HEK293T (cell line): ENCODE results near the gene AQP1.

Experiments used
- CTCF ChIA-PET: fragments of 350-600 bp; formaldehyde crosslinking; extraction: SDS; loops from one replicate; lab custom pipeline; 2021; ENCODE audit warnings: antibody characterized with exemption, inconsistent platforms; lab: Yijun Ruan, JAX
- POLR2A ChIA-PET: fragments of 350-600 bp; formaldehyde crosslinking; extraction: SDS; loops from one replicate; lab custom pipeline; 2020; ENCODE audit warnings: antibody characterized with exemption, inconsistent platforms; lab: Yijun Ruan, JAX
- DNase-seq: peaks from one replicate; pipeline ENCODE4 v3.0.0; 2012; ENCODE audit warnings: mixed read lengths; ENCODE audit errors: extremely low spot score
- ARNT ChIP-seq: fragments of 450-650 bp; IDR thresholded peaks from 2 replicates; pipeline ENCODE4 v1.6.1; 2017; ENCODE audit warnings: mild to moderate bottlenecking
- BHLHE40 ChIP-seq: fragments of 450-650 bp; IDR thresholded peaks from 2 replicates; pipeline ENCODE4 v1.6.1; 2016; ENCODE audit warnings: mild to moderate bottlenecking, moderate library complexity, borderline replicate concordance
- CTBP1 ChIP-seq: fragments of 450-650 bp; IDR thresholded peaks from 2 replicates; pipeline ENCODE4 v1.6.1; 2016; ENCODE audit warnings: borderline replicate concordance
- ELF4 ChIP-seq: fragments of 450-650 bp; IDR thresholded peaks from 2 replicates; pipeline ENCODE4 v1.6.1; 2017; ENCODE audit warnings: antibody characterized with exemption
- FOXA1 ChIP-seq: fragments of 450-650 bp; IDR thresholded peaks from 2 replicates; pipeline ENCODE4 v1.6.1; 2016; ENCODE audit warnings: mild to moderate bottlenecking
- FOXK2 ChIP-seq: fragments of 450-650 bp; IDR thresholded peaks from 2 replicates; pipeline ENCODE4 v1.6.1; 2016; ENCODE audit warnings: mild to moderate bottlenecking
- FOXM1 ChIP-seq: fragments of 450-650 bp; IDR thresholded peaks from 2 replicates; pipeline ENCODE4 v1.6.1; 2017; ENCODE audit warnings: mild to moderate bottlenecking, borderline replicate concordance
- HDGF ChIP-seq: fragments of 450-650 bp; IDR thresholded peaks from 2 replicates; pipeline ENCODE4 v1.6.1; 2017; ENCODE audit warnings: antibody characterized with exemption, borderline replicate concordance
- L3MBTL2 ChIP-seq: fragments of 450-650 bp; conservative IDR thresholded peaks from 2 replicates; pipeline ENCODE4 v1.6.1; 2016; ENCODE audit warnings: mild to moderate bottlenecking
- LEF1 ChIP-seq: fragments of 450-650 bp; IDR thresholded peaks from 2 replicates; pipeline ENCODE4 v1.6.1; 2017; ENCODE audit warnings: mild to moderate bottlenecking, borderline replicate concordance
- NFRKB ChIP-seq: fragments of 450-650 bp; IDR thresholded peaks from 2 replicates; pipeline ENCODE4 v1.6.1; 2016; ENCODE audit warnings: mild to moderate bottlenecking, moderate library complexity
- SP1 ChIP-seq: fragments of 450-650 bp; IDR thresholded peaks from 2 replicates; pipeline ENCODE4 v1.6.1; 2017
- SUZ12 ChIP-seq: fragments of 450-650 bp; IDR thresholded peaks from 2 replicates; pipeline ENCODE4 v1.6.1; 2016; ENCODE audit warnings: mild to moderate bottlenecking
- TARDBP ChIP-seq: fragments of 450-650 bp; IDR thresholded peaks from 2 replicates; pipeline ENCODE4 v1.6.1; 2016
- ZNF384 ChIP-seq: fragments of 450-650 bp; IDR thresholded peaks from 2 replicates; pipeline ENCODE4 v1.6.1; 2016
- TF ChIP-seq, protein P1 (sequence below): fragments of 450-650 bp; IDR thresholded peaks from 2 replicates; pipeline ENCODE4 v1.6.1; 2016

AQP1 gene

DNA sequence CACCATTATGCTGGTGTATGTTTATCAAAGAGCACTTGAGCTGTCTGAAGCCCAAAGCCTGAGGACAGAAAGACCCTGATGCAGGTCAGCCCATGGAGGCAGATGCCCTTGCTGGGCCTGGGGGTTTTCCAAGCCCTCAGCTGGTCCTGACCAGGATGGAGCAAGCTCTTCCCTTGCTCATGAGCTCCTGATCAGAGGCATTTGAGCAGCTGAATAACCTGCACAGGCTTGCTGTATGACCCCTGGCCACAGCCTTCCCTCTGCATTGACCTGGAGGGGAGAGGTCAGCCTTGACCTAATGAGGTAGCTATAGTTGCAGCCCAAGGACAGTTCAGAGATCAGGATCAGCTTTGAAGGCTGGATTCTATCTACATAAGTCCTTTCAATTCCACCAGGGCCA lies 13.0 kb downstream of the AQP1 start:
- ChIA-PET CTCF (interaction anchor here (0.6 to 1.1 kb wide), 2 partner anchors 50 to 922 kb away, joined by 3 read pairs; no protein-coding TSS in a partner anchor), POLR2A (interaction anchor here (0.8 kb wide), 1 partner anchor 8 kb away, joined by 3 read pairs; no protein-coding TSS in a partner anchor)
- no peak for DNase-seq
- TF ChIP-seq, protein P1, sequence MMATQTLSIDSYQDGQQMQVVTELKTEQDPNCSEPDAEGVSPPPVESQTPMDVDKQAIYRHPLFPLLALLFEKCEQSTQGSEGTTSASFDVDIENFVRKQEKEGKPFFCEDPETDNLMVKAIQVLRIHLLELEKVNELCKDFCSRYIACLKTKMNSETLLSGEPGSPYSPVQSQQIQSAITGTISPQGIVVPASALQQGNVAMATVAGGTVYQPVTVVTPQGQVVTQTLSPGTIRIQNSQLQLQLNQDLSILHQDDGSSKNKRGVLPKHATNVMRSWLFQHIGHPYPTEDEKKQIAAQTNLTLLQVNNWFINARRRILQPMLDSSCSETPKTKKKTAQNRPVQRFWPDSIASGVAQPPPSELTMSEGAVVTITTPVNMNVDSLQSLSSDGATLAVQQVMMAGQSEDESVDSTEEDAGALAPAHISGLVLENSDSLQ, result no peak
- TF ChIP-seq FOXA1, result no peak
- TF ChIP-seq L3MBTL2, result no peak
- TF ChIP-seq ELF4, result no peak
- TF ChIP-seq TARDBP, result no peak
- no peak for TF ChIP-seq HDGF
- TF ChIP-seq BHLHE40, result no peak
- no peak for TF ChIP-seq CTBP1
- TF ChIP-seq SP1, result no peak
- no peak for TF ChIP-seq ARNT
- no peak for TF ChIP-seq NFRKB
- TF ChIP-seq LEF1, result no peak
- TF ChIP-seq SUZ12, result no peak
- TF ChIP-seq FOXK2, result no peak

DNA sequence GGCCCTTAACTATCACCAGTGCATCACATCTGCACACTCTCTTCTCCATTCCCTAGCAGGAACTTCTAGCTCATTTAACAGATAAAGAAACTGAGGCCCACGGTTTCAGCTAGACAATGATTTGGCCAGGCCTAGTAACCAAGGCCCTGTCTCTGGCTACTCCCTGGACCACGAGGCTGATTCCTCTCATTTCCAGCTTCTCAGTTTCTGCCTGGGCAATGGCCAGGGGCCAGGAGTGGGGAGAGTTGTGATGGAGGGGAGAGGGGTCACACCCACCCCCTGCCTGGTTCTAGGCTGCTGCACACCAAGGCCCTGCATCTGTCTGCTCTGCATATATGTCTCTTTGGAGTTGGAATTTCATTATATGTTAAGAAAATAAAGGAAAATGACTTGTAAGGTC lies 13.5 kb downstream of the AQP1 start:
- ChIA-PET CTCF (interaction anchor here (1.1 kb wide), 1 partner anchor 50 kb away, joined by 3 read pairs; no protein-coding TSS in a partner anchor), POLR2A (interaction anchor here (0.8 kb wide), 1 partner anchor 8 kb away, joined by 3 read pairs; no protein-coding TSS in a partner anchor)
- TF ChIP-seq ELF4 (no peak), HDGF (no peak), LEF1 (no peak), ZNF384 (no peak), FOXK2 (no peak), TARDBP (no peak), SP1 (no peak)
- TF ChIP-seq, protein P1, result no peak
- no peak for DNase-seq

DNA sequence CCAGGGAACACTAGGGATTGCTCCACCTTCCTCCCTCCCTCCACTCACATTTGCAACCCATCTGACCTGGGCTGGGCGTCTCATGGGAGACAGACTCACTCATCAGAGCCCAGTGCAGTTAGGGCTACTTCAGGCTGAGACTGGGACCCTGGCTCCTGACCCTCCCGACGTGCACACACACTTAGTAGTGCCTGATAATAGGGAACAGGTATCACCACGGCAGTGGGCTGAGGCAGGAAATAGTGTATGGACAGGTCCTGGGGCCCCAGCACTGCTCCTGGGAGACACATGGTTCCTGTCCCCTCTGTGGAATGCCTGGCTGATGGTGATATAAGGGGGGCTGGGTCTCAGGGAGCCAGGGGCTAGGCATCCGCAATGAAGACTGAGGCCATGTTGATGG lies 14.3 kb downstream of the AQP1 start:
- DNase-seq, result no peak
- TF ChIP-seq L3MBTL2 (no peak), LEF1 (no peak), HDGF (no peak), NFRKB (no peak), SP1 (no peak), BHLHE40 (no peak)
- CTCF ChIA-PET, result no interaction called here
- POLR2A ChIA-PET, result no interaction called here

DNA sequence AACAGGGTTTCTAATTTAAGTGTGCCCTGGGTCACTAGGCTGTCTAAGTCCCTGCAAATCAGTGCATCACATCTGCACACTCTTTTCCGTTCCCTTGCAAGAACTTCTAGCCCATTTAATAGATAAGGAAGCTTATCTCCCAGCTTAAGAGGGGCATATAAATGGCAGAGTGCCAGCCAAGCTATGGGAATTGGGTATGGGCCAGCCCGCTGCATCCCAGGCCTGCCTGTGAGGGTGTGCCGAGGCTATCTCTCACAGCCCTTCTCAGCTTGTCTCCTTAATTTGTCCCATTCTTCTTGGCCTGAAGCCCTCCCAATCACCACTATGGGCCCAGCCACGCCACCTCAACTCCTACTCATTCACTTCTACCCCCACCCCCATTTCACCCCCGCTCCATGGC lies 14.7 kb downstream of the AQP1 start:
- ChIA-PET POLR2A (no interaction called here), CTCF (no interaction called here)
- TF ChIP-seq ELF4 (no peak), FOXA1 (no peak), SUZ12 (no peak), FOXM1 (no peak), TARDBP (no peak), FOXK2 (no peak), NFRKB (no peak), SP1 (no peak), LEF1 (no peak)
- TF ChIP-seq, protein P1, result no peak
- no peak for DNase-seq

DNA sequence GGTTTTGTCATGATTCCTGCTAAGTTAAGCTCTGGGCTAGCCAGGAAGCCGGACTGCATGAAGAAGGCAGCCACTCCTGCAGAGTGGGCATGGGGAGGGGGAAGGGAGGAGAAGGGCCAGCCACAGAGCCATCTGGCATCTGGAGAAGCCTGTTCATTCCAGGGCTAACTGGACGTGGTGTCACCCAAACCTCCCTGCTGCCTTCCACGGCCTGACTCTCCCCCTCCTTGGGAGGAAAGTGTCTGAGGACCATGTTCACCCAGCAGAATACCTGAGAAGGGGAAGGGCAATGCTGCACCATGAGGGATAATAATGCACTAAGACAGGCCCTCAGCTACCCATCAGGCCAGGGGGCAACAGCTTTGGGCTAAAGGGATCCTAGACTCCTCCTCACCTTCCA lies 15.4 kb downstream of the AQP1 start:
- no peak for DNase-seq
- ChIA-PET CTCF (no interaction called here), POLR2A (no interaction called here)
- TF ChIP-seq CTBP1 (no peak), ZNF384 (no peak), L3MBTL2 (no peak), SUZ12 (no peak)

DNA sequence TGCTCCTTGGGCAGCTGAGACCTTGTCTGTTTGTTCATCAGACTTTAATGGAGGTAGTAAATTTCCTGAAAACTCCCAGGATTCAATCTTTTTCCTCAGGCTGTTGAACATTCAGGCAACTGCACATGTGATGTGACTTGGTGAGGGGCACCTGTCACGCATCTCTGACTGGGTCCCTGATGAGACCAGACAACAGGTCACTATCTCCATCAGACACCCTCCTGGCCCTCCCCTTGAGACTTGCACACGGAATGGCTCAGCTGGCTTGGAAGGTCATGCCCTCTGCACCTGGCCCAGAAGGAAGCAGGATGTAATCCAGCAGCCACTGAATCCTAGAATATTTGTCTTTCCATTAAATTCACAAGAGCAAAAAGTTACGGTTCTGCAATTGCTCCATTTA lies 15.9 kb downstream of the AQP1 start:
- DNase-seq, result no peak
- POLR2A ChIA-PET, result no interaction called here
- TF ChIP-seq SUZ12, result no peak
- TF ChIP-seq FOXM1, result no peak
- CTCF ChIA-PET, result no interaction called here

DNA sequence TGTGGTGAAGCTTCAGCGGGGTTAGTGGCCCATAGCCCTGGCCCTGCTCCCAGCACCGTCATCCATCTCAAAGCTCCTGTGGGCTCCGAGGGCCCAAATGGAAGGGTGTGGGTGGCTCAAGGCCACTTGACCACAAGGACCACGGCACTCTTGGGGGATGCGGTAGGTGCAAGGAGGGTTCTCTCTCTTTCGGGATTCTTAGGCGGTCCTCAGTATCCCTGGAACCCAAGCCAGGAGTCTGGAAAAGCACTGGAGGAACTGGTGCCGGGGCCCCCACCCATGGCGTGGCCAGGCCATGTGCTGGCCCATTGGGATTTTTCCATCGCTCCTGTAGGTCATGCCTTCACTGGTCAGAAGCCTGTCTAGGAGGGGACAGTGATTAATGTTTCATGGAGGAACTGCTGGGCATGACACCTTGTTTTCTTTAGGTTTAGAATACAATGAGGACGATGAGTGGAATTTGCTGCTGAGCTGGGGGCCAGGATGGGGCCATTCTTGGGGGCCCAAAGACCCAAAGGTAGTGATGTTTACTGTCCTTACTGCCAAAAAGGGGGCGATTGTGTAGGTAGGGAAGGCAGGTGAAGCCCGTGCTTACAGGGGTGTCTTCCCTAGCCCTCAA lies 16.7 kb downstream of the AQP1 start:
- DNase-seq, result no peak
- TF ChIP-seq LEF1, result no peak
- TF ChIP-seq, protein P1, result no peak
- TF ChIP-seq ZNF384, result no peak
- TF ChIP-seq SUZ12, result no peak
- no peak for TF ChIP-seq CTBP1
- TF ChIP-seq ELF4, result no peak
- TF ChIP-seq FOXA1, result no peak
- no peak for TF ChIP-seq TARDBP
- TF ChIP-seq NFRKB, result no peak
- no peak for TF ChIP-seq BHLHE40
- TF ChIP-seq FOXK2, result no peak
- no peak for TF ChIP-seq HDGF
- no peak for TF ChIP-seq FOXM1
- CTCF ChIA-PET, result interaction anchor here (2.4 kb wide), 1 partner anchor 10 kb away, joined by 8 read pairs; no protein-coding TSS in a partner anchor
- POLR2A ChIA-PET, result no interaction called here
